ENCODE data around the gene SEMA3B. TPM values are rescaled to one million over a fixed set of nuclear protein-coding genes. Genes with fewer than 3 reads are reported as not detected.
A peak's percentile ranks its signal among the peaks of the same experiment; 100 is the strongest.

SEMA3B gene
- total RNA-seq (2012; rRNA removed) (3.9 and 4.3 TPM in 2 replicates), polyA plus RNA-seq (2012; rRNA removed) (29.3 and 34.3 TPM in 2 replicates), Bru-seq, nascent RNA (percentile 66 among the genes with signal in this experiment), BruChase-seq, experiment 1, labeled RNA remaining after a 6-hour chase (percentile 82 among the genes with signal in this experiment), BruChase-seq, experiment 2, labeled RNA remaining after a 2-hour chase (percentile 84 among the genes with signal in this experiment)
- 22.0 and 34.4 TPM in 2 replicates for polyA plus RNA-seq (2012; cell fraction: cytosol; rRNA removed)
- polyA plus RNA-seq (2012; cell fraction: nucleus; rRNA removed; ENCODE audit: low replicate concordance): 153 and 393 TPM in 2 replicates
- long read RNA-seq, transcript SEMA3B-213 (18 exons, 2,925 nt): minor isoform, 22 of 215 reads
- long read RNA-seq, transcript SEMA3B-204 (17 exons, 2,755 nt): minor isoform, 31 of 215 reads
- long read RNA-seq, transcript SEMA3B-212 (17 exons, 2,958 nt): major isoform, 35 of 215 reads
- long read RNA-seq, partial matches to known transcripts: 72 of 215 reads
- long read RNA-seq, other reads (novel, unspliced or antisense): 53 of 215 reads

GRCh38 chr3:50268703-50269451 lies at the start of gene SEMA3B:
SEMA3B (plus strand) TSS chr3:50269147; CDS start chr3:50269241, 94 bp downstream.
- dilution Hi-C loops (cut with HindIII; ENCODE audit: low sequenced_read_pairs, unreplicated experiment): no loop called here
- Histone ChIP-seq H3K27ac (ENCODE audit: insufficient read depth, low read length) (peak within 1 kb of the TSS; percentile 80), H3K18ac (ENCODE audit: low read depth, low read length) (peak within 1 kb of the TSS; percentile 68), H3K23ac (ENCODE audit: low read depth, low read length) (peak within 1 kb of the TSS; percentile 85), H2BK5ac (ENCODE audit: low read depth, low read length, poor library complexity, severe bottlenecking) (peak within 1 kb of the TSS; percentile 83), H3K36me3 (ENCODE audit: control insufficient read depth, insufficient read depth, low read length) (peaks cover 2% of the 10 kb centered on the region; the same call in 1 of the 2 replicates), H3K79me1 (ENCODE audit: low read depth in 1 of 2, low read length in 2 of 2) (peaks cover 3 to 45% of the 10 kb centered on the region in 2 experiments; a peak in 3 of 4 replicates), H2AK5ac (ENCODE audit: low read depth, low read length) (peak within 1 kb of the TSS; percentile 100), H3K4me1 (ENCODE audit: control insufficient read depth, insufficient read depth, low read length) (peaks cover 64% of the 10 kb centered on the region), H3K9me3 (ENCODE audit: control insufficient read depth, insufficient read depth, low read length) (no peaks in the 10 kb centered on the region), H3K14ac (replicated peaks; ENCODE audit: low read depth, low read length) (peak within 1 kb of the TSS; percentile 98), H3K9ac (ENCODE audit: low read depth, low read length) (peak within 1 kb of the TSS; percentile 77), H3K4ac (ENCODE audit: low read depth, low read length) (peak within 1 kb of the TSS; percentile 100), H3K27me3 (ENCODE audit: control insufficient read depth, insufficient read depth, low read length) (no peaks in the 10 kb centered on the region), H4K20me1 (ENCODE audit: insufficient read depth, low read length) (no peaks in the 10 kb centered on the region), H4K5ac (ENCODE audit: low read depth, low read length) (peak within 1 kb of the TSS; percentile 79), H3K4me2 (ENCODE audit: low read depth, low read length) (peak within 1 kb of the TSS; percentile 71), H2BK20ac (ENCODE audit: low read depth, low read length) (peak within 1 kb of the TSS; percentile 90), H3K4me3 (ENCODE audit: insufficient read depth, low read depth, low read length) (peak within 1 kb of the TSS; percentile 31), H2BK15ac (ENCODE audit: low read depth, low read length) (peak within 1 kb of the TSS; percentile 95; the same call in 2 of the 3 replicates), H4K91ac (ENCODE audit: insufficient read depth, low read depth, low read length) (peak within 1 kb of the TSS; percentile 91), H2BK120ac (ENCODE audit: low read depth, low read length) (peak within 1 kb of the TSS; percentile 95), H2AFZ (replicated peaks; ENCODE audit: low read length, poor library complexity) (peak within 1 kb of the TSS; percentile 71), H4K8ac (ENCODE audit: low read depth in 2 of 2, low read length in 2 of 2) (peak within 1 kb of the TSS; percentile 56 to 98), H3K9me1 (ENCODE audit: insufficient read depth, low read length) (peaks cover 39% of the 10 kb centered on the region), H2AK9ac (replicated peaks; ENCODE audit: low read depth, low read length, poor library complexity) (peak within 1 kb of the TSS; percentile 95), H3K56ac (ENCODE audit: extremely low read depth, insufficient read depth, low read length) (no peak within 1 kb of the TSS)
- TF ChIP-seq MAZ (IDR thresholded peaks at IDR 0.05; ENCODE audit: borderline replicate concordance, low read depth, low read length) (peak; percentile 68), SMC3 (IDR thresholded peaks at IDR 0.05; ENCODE audit: low read depth, low read length) (no peak)
- in situ Hi-C loops (cut with MboI; ENCODE audit: low sequenced_read_pairs): no loop called here
- intact Hi-C loops (cut with micrococcal nuclease): no loop called here
- ChIA-PET POLR2A (ENCODE audit: unreplicated experiment) (no interaction called here), CTCF (interaction anchor here (1.0 to 2.2 kb wide), 2 partner anchors 9 to 22 kb away, joined by 4 to 7 read pairs; no protein-coding TSS in a partner anchor)
- peak; percentile 16 for ATAC-seq (ENCODE audit: low read depth)
- no TSS peak for BruUV-seq (replicated peaks)
- no peak for DNase-seq
- 25% methylated on average over 7 of the region's 21 CpGs; no CpG with 5 or more reads in 1 of the 2 experiments for WGBS, 2 experiments (ENCODE audit: extremely low coverage in 2 of 2, insufficient read length in 1 of 2)
